Endometrium (tissue), 2 donors: ENCODE measurements around the gene DNER.
A peak's percentile ranks its signal among the peaks of the same experiment; 100 is the strongest.
"Not testable (repeated sequence)": the region's sequence is repeated elsewhere in the genome, so short reads cannot be mapped to it uniquely, and the experiment has no call there.

Source experiments
- FAIRE-seq: peaks from 2 replicates; lab custom pipeline; 2012; peaks lifted over from hg19 to GRCh38; lab: Jason Lieb, UNC
- donor health status: control.
- donor health status: control.

DNER gene

DNA sequence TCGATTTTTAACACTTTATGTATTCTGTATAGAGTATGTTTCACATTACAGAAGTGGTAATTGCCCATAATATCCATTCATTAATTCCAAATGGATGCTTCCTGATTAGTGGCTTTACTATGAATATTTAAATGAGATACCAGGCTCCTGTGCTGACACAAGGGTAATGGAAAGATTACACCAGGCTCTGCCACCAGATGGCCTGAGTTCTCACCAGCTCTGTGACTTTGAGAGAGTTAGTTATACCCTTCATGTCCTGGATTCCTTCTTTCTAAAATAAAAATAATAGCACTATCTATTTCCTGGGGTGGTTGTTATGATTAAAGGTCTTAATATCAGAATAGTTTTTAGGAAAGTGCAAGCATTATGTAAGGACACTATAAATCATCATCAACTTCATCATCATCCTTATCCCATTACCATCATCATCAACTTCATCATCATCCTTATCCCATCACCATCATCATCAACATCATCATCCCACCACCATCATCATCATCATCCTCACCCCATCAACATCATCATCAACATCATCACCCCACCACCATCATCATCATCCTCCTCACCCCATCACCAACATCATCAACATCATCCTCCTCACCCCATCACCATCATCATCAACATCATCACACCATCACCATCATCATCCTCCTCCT lies 151.8 kb downstream of the DNER start:
- FAIRE-seq, result no peak

GRCh38 chr2:229559986-229560385 lies 154.4 kb downstream of the DNER start:
- no peak for FAIRE-seq

- FAIRE-seq, result no peak
These were observed 161.3 kb downstream of the DNER start for GRCh38 chr2:229553091-229553490.

GRCh38 chr2:229543176-229543873 lies 171.0 kb downstream of the DNER start:
- FAIRE-seq, result no peak

DNA sequence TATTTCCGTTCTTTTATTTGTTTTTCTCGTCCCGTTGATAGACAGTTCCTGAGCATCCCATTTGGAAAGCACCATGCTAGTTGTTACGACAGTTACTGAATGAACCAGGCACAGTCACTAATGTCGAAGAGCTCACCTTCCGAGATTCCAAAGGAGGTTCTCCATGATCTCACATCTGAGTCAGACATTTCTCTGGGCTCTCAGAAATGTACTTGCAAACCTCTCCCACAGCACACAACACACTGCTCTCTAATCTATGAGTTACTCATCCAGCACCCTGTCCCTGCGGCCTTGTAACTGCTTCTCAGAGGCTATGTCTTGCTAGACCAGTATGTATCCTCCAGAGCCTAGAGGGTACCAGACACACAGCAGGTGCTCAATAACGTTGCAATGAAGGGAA lies 174.7 kb downstream of the DNER start:
- no peak for FAIRE-seq

- no peak for FAIRE-seq
These were observed 182.8 kb downstream of the DNER start for GRCh38 chr2:229531594-229531993.

GRCh38 chr2:229530434-229530833 lies 183.9 kb downstream of the DNER start:
- FAIRE-seq, result no peak

DNA sequence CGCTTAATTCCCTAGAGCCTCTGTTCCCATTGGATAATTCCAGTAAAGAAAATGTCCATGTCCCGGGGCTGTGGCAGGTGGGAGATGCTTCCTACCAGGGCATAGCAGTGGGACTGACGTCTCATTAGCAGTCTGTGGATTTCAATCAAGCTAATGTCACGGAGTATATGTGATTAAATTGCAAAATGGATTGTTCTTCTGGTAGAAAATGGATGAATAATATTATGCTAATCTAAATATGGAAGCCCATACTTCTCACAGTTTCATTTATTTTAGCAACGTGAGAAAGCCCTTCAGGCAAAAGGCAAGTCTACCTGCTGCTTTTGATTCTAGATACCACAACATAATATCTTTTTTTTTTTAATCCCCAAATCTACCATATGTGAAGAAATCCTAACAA lies 185.5 kb downstream of the DNER start:
- FAIRE-seq, result no peak

- no peak for FAIRE-seq
These were observed 187.4 kb downstream of the DNER start for GRCh38 chr2:229526951-229527350.

GRCh38 chr2:229524799-229525198 lies 189.6 kb downstream of the DNER start:
- FAIRE-seq, result no peak

DNA sequence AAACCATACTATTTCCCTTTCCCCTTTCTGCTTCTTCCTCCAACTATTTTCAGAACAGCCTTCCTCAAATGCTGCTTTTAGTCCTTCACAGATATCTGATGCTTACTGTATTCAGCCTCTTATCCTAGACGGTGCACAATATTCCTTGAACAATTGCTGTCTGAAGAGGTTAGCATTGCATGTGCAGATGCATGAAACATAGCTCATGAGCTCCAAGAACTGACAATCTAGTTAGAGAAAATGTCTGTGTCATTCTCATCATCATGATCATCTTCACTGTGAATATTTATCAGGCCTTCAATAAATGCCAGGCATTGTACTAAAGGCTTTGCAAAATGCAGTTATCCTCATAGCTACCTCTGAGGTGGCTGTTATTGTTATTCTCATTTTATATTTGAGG lies 190.7 kb downstream of the DNER start:
- no peak for FAIRE-seq

GRCh38 chr2:229521576-229521975 lies 192.8 kb downstream of the DNER start:
- FAIRE-seq, result no peak

DNA sequence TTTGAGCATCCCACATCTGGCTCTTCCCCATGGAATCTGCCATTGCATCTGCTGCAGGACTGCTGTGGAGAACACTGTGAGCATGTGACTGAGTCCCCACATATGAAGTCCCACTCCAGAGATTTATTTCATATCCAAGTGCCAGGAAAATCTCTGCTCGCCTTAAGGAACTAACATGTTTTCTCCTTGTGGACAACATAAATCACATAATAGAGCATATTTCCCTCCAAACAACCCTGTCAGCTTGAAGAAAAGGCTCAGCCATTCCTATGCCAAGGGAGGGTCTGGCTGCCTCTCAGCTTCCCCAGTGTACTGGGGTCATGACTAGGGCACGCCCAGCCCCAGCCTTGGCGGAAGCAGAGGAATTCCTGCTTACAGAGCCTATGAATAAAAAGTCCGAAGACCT lies 193.7 kb downstream of the DNER start:
- FAIRE-seq, result peak; percentile 73

DNA sequence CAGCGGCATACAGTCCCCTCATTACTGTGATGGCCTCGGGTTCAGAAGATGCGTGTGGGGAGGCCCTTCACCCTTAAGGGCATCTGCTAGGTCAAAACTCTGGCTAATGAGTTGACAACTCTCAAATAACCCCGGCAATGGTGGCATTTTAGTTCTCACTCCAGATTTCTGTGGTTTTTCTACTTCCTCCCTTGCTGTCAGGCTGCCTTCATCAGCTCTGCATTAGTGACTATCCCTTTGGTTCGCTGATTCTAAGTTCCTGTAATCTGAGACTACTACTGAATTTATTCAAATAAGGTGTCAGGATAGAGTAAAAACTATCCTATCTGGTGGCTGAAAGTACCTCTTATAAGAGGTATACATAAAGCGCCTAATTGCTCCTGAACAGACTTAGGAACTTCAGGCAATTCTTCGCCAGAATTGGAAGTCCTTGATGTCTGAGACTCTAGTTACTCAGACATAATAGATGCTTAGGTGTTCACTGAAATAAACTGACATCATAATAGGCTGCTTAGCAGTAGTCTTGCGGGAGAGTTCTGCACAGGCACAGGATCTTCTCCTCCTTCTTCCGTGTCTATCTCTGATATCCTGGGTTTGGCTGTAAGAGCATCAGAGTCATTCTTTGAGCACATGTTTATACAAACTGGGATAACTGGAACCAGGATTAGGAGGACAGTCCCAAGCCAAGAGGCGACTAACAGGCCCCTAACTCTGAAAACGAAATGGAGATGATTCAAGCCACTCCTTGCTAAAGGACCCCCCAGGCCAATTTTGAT lies 194.5 kb downstream of the DNER start:
- no peak for FAIRE-seq

GRCh38 chr2:229514273-229514895 lies 200.0 kb downstream of the DNER start:
- no peak for FAIRE-seq

DNA sequence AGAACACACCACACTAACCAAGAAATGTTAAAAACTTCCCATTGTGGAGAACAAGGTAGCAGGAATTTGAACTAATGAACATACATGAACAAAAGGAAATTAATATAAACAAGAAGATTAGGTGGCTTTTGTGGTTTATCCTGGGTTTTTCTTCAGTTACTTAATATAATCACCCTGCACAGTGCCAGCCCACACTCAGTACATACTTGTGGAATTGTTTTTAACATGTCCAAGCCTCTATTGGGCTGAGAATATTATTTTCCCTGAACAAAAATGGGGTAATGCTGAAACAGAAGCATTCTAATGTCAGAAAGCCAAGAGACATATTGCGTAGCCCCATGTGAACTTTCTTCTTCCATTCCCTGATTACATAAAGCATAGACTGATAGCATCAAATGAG lies 202.8 kb downstream of the DNER start:
- no peak for FAIRE-seq

DNA sequence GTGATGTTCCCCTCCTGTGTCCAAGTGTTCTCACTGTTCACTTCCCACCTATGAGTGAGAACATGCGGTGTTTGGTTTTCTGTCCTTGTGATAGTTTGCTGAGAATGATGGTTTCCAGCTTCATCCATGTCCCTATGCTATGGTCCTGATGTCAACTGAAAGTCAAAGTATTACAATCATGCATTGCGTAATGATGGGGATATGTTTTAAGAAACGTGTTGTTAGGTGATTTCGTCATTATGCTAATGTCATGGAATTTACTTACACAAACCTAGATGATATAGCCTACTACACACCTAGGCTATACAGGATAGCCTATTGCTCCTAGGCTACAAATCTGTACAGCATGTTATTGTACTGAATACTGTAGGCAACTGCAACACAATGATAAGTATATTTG lies 207.7 kb downstream of the DNER start:
- not testable (repeated sequence) for FAIRE-seq

DNA sequence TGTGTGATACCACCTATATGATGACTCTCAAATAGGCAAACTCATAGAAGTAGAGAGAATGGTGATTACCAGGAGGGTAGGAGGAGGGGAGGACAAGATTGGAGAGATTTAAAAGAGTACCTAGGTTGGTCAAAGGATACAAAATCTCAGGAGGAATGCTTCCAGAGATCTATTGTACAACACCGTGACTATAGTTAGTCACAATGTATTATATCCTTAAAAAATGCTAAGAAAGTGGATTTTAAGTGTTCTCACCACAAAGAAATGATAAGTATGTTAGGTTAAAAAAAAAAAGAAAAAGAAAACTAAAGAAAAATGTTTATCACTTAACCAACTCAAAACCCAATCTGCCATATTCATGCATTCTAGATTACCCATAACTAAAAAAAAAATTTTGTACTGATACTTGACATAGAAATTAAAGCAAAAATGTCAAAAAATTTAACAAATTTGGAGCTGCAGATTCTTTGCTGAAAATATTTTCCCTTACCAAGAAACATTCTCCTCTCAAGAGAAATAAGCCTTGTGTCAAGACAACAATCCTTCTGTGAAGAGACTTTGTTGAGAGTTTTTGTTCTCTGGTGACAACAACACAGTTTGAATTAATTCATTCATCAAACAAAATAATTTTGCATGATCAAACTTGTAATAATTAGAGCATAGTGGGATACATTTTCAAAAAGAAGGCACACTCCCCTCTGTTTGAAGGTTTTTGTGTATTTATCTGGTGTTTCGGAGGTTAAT lies 213.1 kb downstream of the DNER start:
- FAIRE-seq, result no peak

GRCh38 chr2:229492034-229492433 lies 222.3 kb downstream of the DNER start:
- FAIRE-seq, result no peak

DNA sequence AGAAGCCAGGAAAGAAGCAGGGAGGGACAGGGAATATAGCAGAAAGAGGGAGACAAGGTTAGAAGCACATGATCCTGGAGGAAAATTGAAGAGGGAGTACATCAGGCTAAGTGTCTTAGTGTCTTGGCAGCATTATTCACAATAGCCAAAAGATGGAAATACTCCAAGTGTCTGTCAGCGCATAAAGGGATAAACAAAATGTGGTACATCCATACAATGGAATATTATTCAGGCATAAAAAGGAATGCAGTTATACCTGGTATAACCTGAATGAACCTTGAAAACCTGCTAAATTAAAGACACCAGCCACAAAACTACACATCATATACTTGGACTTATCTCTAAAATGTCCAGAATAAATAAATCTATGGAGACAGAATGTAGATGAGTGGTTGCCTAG lies 224.2 kb downstream of the DNER start:
- no peak for FAIRE-seq

DNA sequence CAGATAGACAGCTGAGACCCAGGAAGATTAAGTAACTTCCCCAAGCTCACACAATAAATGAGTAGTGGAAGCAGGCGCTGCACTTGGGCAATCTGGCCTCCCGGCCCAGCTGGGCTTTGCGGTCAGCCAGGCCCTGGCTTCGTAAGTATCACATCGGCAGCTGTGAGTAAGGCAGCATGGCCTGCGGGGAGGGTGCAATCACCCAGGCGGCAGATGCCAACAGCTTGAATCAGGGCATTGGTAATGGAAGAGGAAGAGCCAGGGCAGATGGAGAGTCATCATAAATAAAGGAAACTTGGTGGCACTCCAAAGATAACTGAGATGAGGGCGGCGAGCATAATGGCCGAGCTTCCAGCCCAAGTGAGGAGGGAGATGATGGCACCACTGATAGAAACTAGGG lies 225.3 kb downstream of the DNER start:
- FAIRE-seq, result no peak

DNA sequence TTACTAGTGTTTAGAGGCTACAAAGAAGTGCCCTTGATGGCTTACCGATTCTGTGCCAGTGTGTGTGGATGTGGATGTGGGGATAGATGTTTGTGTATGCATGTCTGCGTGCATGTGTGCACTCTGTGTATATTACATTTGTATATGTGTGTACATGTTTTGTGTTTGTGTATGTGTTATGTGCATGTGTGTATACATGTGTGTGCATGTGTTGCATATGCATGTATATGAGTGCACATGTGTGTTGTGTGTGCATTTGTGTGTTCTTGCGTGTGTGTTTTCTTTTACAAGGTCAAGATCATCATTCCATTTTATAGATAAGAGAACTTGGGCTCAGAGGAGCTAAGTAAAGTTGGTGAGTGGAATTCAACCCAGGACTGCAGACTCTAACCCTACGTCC lies 226.1 kb downstream of the DNER start:
- no peak for FAIRE-seq
